Endodermal cell (in vitro differentiated cells): Measurements from ENCODE around the gene AGMAT. TPM values are rescaled to one million over a fixed set of nuclear protein-coding genes. Genes with fewer than 3 reads are reported as not detected.

ENCODE experiments used
- DNase-seq: peaks from one replicate; pipeline ENCODE4 v3.0.0-alpha.2; 2017
- H3K27ac ChIP-seq: 2 replicates; pipeline ENCODE4 v1.5.1; 2013; ENCODE audit warnings: mild to moderate bottlenecking, low read depth, low read length, moderate library complexity
- H3K27me3 ChIP-seq: 2 replicates; pipeline ENCODE4 v1.6.1; 2013; ENCODE audit warnings: mild to moderate bottlenecking, low read length, moderate library complexity; ENCODE audit not compliant: insufficient read depth, control insufficient read depth, poor library complexity, severe bottlenecking
- H3K36me3 ChIP-seq: 2 replicates; pipeline ENCODE4 v1.7.0; 2013; ENCODE audit warnings: mild to moderate bottlenecking, low read length, moderate library complexity; ENCODE audit not compliant: control insufficient read depth, insufficient read depth
- H3K4me1 ChIP-seq: one replicate; pipeline ENCODE4 v1.7.0; 2013; ENCODE audit warnings: low read length; ENCODE audit not compliant: control insufficient read depth, insufficient read depth
- H3K4me3 ChIP-seq: 2 replicates; pipeline ENCODE4 v1.5.1; 2013; ENCODE audit warnings: mild to moderate bottlenecking, low read length, moderate library complexity
- H3K9ac ChIP-seq: 2 replicates; pipeline ENCODE4 v1.6.1; 2013; ENCODE audit warnings: mild to moderate bottlenecking, low read length, moderate library complexity; ENCODE audit not compliant: poor library complexity, severe bottlenecking; ENCODE audit errors: extremely low read depth
- H3K9me3 ChIP-seq: 2 replicates; pipeline ENCODE4 v1.6.1; 2013; ENCODE audit warnings: mild to moderate bottlenecking, low read length, moderate library complexity; ENCODE audit not compliant: control insufficient read depth
- H3K27ac Mint-ChIP-seq: 2 replicates; pipeline ENCODE4 v1.8.0; 2020; ENCODE audit warnings: mixed read lengths
- H3K27me3 Mint-ChIP-seq: 2 replicates; pipeline ENCODE4 v1.8.0; 2021; ENCODE audit warnings: mild to moderate bottlenecking, mixed read lengths; ENCODE audit not compliant: insufficient read depth
- H3K36me3 Mint-ChIP-seq: 2 replicates; pipeline ENCODE4 v1.8.0; 2020; ENCODE audit warnings: low read depth, mixed read lengths
- H3K4me1 Mint-ChIP-seq: 2 replicates; pipeline ENCODE4 v1.8.0; 2020; ENCODE audit warnings: mixed read lengths
- H3K4me3 Mint-ChIP-seq: 2 replicates; pipeline ENCODE4 v1.8.0; 2020; ENCODE audit warnings: mild to moderate bottlenecking, moderate library complexity, mixed read lengths
- H3K9me3 Mint-ChIP-seq: 2 replicates; pipeline ENCODE4 v1.8.0; 2020; ENCODE audit warnings: mild to moderate bottlenecking, mixed read lengths
- WGBS, 2 experiments: methylation state at CpG; one replicate each; pipeline versions ENCODE4 v1.1.5 to v1.1.7; 2013; ENCODE audit warnings: missing lambda C conversion rate in 2 of 2, mixed read lengths in 1 of 2; ENCODE audit not compliant: insufficient coverage in 1 of 2, insufficient read length in 1 of 2; 5-methylcytosine and 5-hydroxymethylcytosine counted together
- total RNA-seq, 2 donors: library from RNA; stranded (reverse); fragmentation: NEBNext Ultra II Directional in 1 of 2; extraction: Animal tissue kit (Norgen Biotek cat#: 25700) in 1 of 2; gene quantifications; 2 replicates in 1 of 2; 3 replicates in 1 of 2; pipeline ENCODE4 v1.2.1, GENCODE V29; 2021
- TF ChIP-seq, protein P1 (sequence below): fragments of 200-600 bp; sonication (generic); conservative IDR thresholded peaks from 2 replicates; pipeline ENCODE4 v1.5.0; 2021; ENCODE audit warnings: antibody characterized with exemption, mild to moderate bottlenecking

AGMAT gene
- total RNA-seq, 2 donors from 2014 or later: 3.8 to 4.4 TPM

GRCh38 chr1:15558516-15558915, 26.3 kb downstream of the AGMAT start:
- H3K27ac Mint-ChIP-seq: no peak overlapping the region
- no peaks in the 10 kb centered on the region for H3K27me3 Mint-ChIP-seq
- Histone ChIP-seq H3K4me3 (no peak overlapping the region), H3K27me3 (no peaks in the 10 kb centered on the region), H3K4me1 (no peaks in the 10 kb centered on the region), H3K9me3 (no peaks in the 10 kb centered on the region), H3K36me3 (peaks cover 58% of the 10 kb centered on the region), H3K27ac (no peak overlapping the region), H3K9ac (no peak overlapping the region)
- H3K36me3 Mint-ChIP-seq: peaks cover 41% of the 10 kb centered on the region
- no peak overlapping the region for H3K4me3 Mint-ChIP-seq
- H3K9me3 Mint-ChIP-seq: no peaks in the 10 kb centered on the region
- H3K4me1 Mint-ChIP-seq: peaks cover 2% of the 10 kb centered on the region
- whole genome bisulfite sequencing, 2 experiments: 91 to 93% methylated on average over 2 to 4 of the region's 4 CpGs
- TF ChIP-seq, protein P1, sequence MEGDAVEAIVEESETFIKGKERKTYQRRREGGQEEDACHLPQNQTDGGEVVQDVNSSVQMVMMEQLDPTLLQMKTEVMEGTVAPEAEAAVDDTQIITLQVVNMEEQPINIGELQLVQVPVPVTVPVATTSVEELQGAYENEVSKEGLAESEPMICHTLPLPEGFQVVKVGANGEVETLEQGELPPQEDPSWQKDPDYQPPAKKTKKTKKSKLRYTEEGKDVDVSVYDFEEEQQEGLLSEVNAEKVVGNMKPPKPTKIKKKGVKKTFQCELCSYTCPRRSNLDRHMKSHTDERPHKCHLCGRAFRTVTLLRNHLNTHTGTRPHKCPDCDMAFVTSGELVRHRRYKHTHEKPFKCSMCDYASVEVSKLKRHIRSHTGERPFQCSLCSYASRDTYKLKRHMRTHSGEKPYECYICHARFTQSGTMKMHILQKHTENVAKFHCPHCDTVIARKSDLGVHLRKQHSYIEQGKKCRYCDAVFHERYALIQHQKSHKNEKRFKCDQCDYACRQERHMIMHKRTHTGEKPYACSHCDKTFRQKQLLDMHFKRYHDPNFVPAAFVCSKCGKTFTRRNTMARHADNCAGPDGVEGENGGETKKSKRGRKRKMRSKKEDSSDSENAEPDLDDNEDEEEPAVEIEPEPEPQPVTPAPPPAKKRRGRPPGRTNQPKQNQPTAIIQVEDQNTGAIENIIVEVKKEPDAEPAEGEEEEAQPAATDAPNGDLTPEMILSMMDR: no peak
- no peak for DNase-seq

GRCh38 chr1:15557594-15557993, 27.3 kb downstream of the AGMAT start:
- H3K9me3 Mint-ChIP-seq: no peaks in the 10 kb centered on the region
- H3K27ac Mint-ChIP-seq: no peak overlapping the region
- Histone ChIP-seq H3K4me1 (no peaks in the 10 kb centered on the region), H3K27ac (no peak overlapping the region), H3K36me3 (peaks cover 50% of the 10 kb centered on the region), H3K9ac (no peak overlapping the region), H3K27me3 (no peaks in the 10 kb centered on the region), H3K4me3 (no peak overlapping the region), H3K9me3 (no peaks in the 10 kb centered on the region)
- peaks cover 2% of the 10 kb centered on the region for H3K4me1 Mint-ChIP-seq
- TF ChIP-seq, protein P1: no peak
- H3K36me3 Mint-ChIP-seq: peaks cover 37% of the 10 kb centered on the region
- 91 to 100% methylated on average over 1 to 2 of the region's 2 CpGs for WGBS, 2 experiments
- no peaks in the 10 kb centered on the region for H3K27me3 Mint-ChIP-seq
- no peak for DNase-seq
- H3K4me3 Mint-ChIP-seq: no peak overlapping the region

GRCh38 chr1:15557008-15557407, 27.8 kb downstream of the AGMAT start:
- WGBS, 2 experiments: 86 to 92% methylated on average over 2 of the region's 2 CpGs
- Histone ChIP-seq H3K4me3 (no peak overlapping the region), H3K4me1 (no peaks in the 10 kb centered on the region), H3K27me3 (no peaks in the 10 kb centered on the region), H3K36me3 (peaks cover 44% of the 10 kb centered on the region), H3K9ac (no peak overlapping the region), H3K9me3 (no peaks in the 10 kb centered on the region), H3K27ac (no peak overlapping the region)
- no peak for DNase-seq
- no peaks in the 10 kb centered on the region for H3K9me3 Mint-ChIP-seq
- no peaks in the 10 kb centered on the region for H3K27me3 Mint-ChIP-seq
- peaks cover 2% of the 10 kb centered on the region for H3K4me1 Mint-ChIP-seq
- H3K4me3 Mint-ChIP-seq: no peak overlapping the region
- no peak overlapping the region for H3K27ac Mint-ChIP-seq
- peaks cover 31% of the 10 kb centered on the region for H3K36me3 Mint-ChIP-seq
- TF ChIP-seq, protein P1: no peak
